Activated CD8-positive, alpha-beta memory T cell treated with anti-CD3 and anti-CD28 coated beads, Interleukin-2, amount 10 ng/mL, durations not matched to agents 7 days and 5 days (primary cell): ENCODE data around the gene SDC4. TPM values are rescaled to one million over a fixed set of nuclear protein-coding genes. Genes with fewer than 3 reads are reported as not detected.
"Not testable (repeated sequence)": the region's sequence is repeated elsewhere in the genome, so short reads cannot be mapped to it uniquely, and the experiment has no call there.

Experiments used
- ATAC-seq: fragments of 150-1000 bp; cut with Tn5 transposase; one replicate; pipeline ENCODE4 v1.10.0; 2021; ENCODE audit warnings: moderate library complexity
- CTCF ChIA-PET: fragments of 350-600 bp; sonication (Branson Sonifier 250); formaldehyde crosslinking; loops from one replicate; lab custom pipeline; 2021; ENCODE audit warnings: antibody characterized with exemption; lab: Charles Lee
- DNase-seq: peaks from one replicate; pipeline ENCODE4 v3.0.0-alpha.2; 2020
- H3K27ac Mint-ChIP-seq: one replicate; pipeline ENCODE4 v1.8.0; 2021; ENCODE audit warnings: mild to moderate bottlenecking, mixed read lengths
- H3K27me3 Mint-ChIP-seq: one replicate; pipeline ENCODE4 v1.8.0; 2021; ENCODE audit warnings: mixed read lengths
- H3K36me3 Mint-ChIP-seq: one replicate; pipeline ENCODE4 v1.8.0; 2021; ENCODE audit warnings: mild to moderate bottlenecking, mixed read lengths
- H3K4me1 Mint-ChIP-seq: one replicate; pipeline ENCODE4 v1.8.0; 2021; ENCODE audit warnings: mixed read lengths
- H3K4me3 Mint-ChIP-seq: one replicate; pipeline ENCODE4 v1.8.0; 2021; ENCODE audit warnings: mild to moderate bottlenecking, moderate library complexity, mixed read lengths
- H3K9me3 Mint-ChIP-seq: one replicate; pipeline ENCODE4 v1.8.0; 2022; ENCODE audit warnings: low read depth, mixed read lengths
- total RNA-seq, 2 experiments: library from RNA; stranded (reverse); gene quantifications; one replicate each; pipeline ENCODE4 v1.2.3, GENCODE V29; 2021

The SDC4 gene
- total RNA-seq, 2 experiments from 2014 or later = 15.0 to 50.7 TPM

GRCh38 chr20:45359406-45360148 lies 11.4 kb upstream of the SDC4 start:
- DNase-seq (no peak), ATAC-seq (no peak)
- H3K27ac Mint-ChIP-seq = no peak overlapping the region
- H3K9me3 Mint-ChIP-seq = no peaks in the 10 kb centered on the region
- H3K4me3 Mint-ChIP-seq = no peak overlapping the region
- H3K4me1 Mint-ChIP-seq = peaks cover 54% of the 10 kb centered on the region
- CTCF ChIA-PET = interaction anchor here (1.0 to 19.3 kb wide), 7 partner anchors 11 to 411 kb away, joined by 3 to 478 read pairs (median 100); partner anchors contain the start of gene SDC4
- H3K36me3 Mint-ChIP-seq = no peaks in the 10 kb centered on the region
- H3K27me3 Mint-ChIP-seq = peaks cover 3% of the 10 kb centered on the region

- ATAC-seq (no peak), DNase-seq (no peak)
- H3K27ac Mint-ChIP-seq = no peak overlapping the region
- H3K4me3 Mint-ChIP-seq = no peak overlapping the region
- H3K27me3 Mint-ChIP-seq = peaks cover 3% of the 10 kb centered on the region
- no peaks in the 10 kb centered on the region for H3K36me3 Mint-ChIP-seq
- H3K9me3 Mint-ChIP-seq = no peaks in the 10 kb centered on the region
- peaks cover 57% of the 10 kb centered on the region for H3K4me1 Mint-ChIP-seq
- CTCF ChIA-PET = interaction anchor here (1.0 to 19.3 kb wide), 6 partner anchors 11 to 412 kb away, joined by 4 to 478 read pairs (median 110); partner anchors contain the start of gene SDC4
These were observed 10.8 kb upstream of the SDC4 start for GRCh38 chr20:45359069-45359405.

DNA sequence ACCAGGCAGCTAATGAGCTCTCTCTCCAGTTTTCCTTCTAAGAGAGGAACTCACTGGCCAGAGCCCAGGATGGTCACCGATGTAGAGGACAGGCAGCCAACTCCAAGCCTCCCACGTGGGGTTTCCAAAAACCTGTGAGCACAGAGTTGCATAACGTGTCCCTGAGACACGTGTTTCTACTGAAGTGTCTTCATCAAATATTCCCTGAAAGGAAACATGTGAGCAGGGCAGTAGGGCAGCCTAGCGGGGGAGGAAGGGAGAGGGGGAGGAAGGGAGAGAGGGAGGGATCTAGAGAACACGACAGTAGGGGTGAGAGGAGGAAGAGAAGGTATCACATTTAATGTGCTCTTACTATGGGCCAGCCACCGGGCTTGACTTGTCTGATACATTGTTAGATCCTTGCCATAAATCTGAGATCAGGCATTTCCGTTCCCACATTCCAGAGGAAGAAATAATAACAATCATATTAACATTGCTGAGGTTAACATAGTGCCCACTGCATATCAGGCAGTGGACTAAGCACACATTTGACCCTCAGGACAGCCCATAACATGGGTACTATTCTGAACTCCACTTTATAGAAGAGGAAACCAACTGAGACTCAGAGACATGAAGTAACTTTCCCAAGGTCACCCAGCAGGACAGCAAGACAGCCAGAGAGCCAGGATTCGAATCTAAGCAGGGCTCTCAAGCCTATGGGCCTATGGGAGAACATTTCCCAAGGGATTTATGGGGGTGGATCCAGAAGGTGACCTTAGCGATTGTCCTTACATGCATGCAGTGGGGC lies 10.3 kb upstream of the SDC4 start:
- Mint-ChIP-seq H3K27ac (no peak overlapping the region), H3K36me3 (no peaks in the 10 kb centered on the region), H3K4me3 (no peak overlapping the region), H3K9me3 (no peaks in the 10 kb centered on the region), H3K27me3 (peaks cover 3% of the 10 kb centered on the region), H3K4me1 (peaks cover 58% of the 10 kb centered on the region)
- CTCF ChIA-PET = interaction anchor here (1.1 to 19.3 kb wide), 9 partner anchors 10 to 412 kb away, joined by 3 to 478 read pairs (median 8); no protein-coding TSS in a partner anchor
- ATAC-seq = no peak
- DNase-seq = no peak

GRCh38 chr20:45355209-45356084 lies 7.2 kb upstream of the SDC4 start:
- CTCF ChIA-PET = interaction anchor here (1.1 to 11.7 kb wide), 6 partner anchors 18 to 415 kb away, joined by 3 to 120 read pairs (median 4); no protein-coding TSS in a partner anchor
- Mint-ChIP-seq H3K4me3 (peak overlapping the region; percentile 59), H3K4me1 (peaks cover 52% of the 10 kb centered on the region), H3K27ac (peak overlapping the region; percentile 91), H3K9me3 (no peaks in the 10 kb centered on the region), H3K27me3 (no peaks in the 10 kb centered on the region), H3K36me3 (no peaks in the 10 kb centered on the region)
- DNase-seq (no peak), ATAC-seq (peak; percentile 89)

- Mint-ChIP-seq H3K27me3 (no peaks in the 10 kb centered on the region), H3K27ac (peak overlapping the region; percentile 91), H3K4me1 (peaks cover 54% of the 10 kb centered on the region), H3K4me3 (peak overlapping the region; percentile 59), H3K36me3 (no peaks in the 10 kb centered on the region), H3K9me3 (no peaks in the 10 kb centered on the region)
- ATAC-seq = no peak
- CTCF ChIA-PET = interaction anchor here (1.1 to 11.7 kb wide), 7 partner anchors 8 to 416 kb away, joined by 3 to 120 read pairs (median 4); partner anchors contain the start of gene SYS1
- DNase-seq = no peak
These were observed 6.4 kb upstream of the SDC4 start for GRCh38 chr20:45354423-45355208.

GRCh38 chr20:45353746-45354145 lies 5.5 kb upstream of the SDC4 start:
- H3K9me3 Mint-ChIP-seq = no peaks in the 10 kb centered on the region
- no peaks in the 10 kb centered on the region for H3K27me3 Mint-ChIP-seq
- no peak overlapping the region for H3K4me3 Mint-ChIP-seq
- CTCF ChIA-PET = interaction anchor here (1.1 to 11.7 kb wide), 6 partner anchors 9 to 417 kb away, joined by 3 to 120 read pairs (median 18); partner anchors contain the start of gene SYS1
- no peak for DNase-seq
- no peak for ATAC-seq
- H3K27ac Mint-ChIP-seq = peak overlapping the region; percentile 91
- H3K36me3 Mint-ChIP-seq = no peaks in the 10 kb centered on the region
- H3K4me1 Mint-ChIP-seq = peaks cover 52% of the 10 kb centered on the region

DNA sequence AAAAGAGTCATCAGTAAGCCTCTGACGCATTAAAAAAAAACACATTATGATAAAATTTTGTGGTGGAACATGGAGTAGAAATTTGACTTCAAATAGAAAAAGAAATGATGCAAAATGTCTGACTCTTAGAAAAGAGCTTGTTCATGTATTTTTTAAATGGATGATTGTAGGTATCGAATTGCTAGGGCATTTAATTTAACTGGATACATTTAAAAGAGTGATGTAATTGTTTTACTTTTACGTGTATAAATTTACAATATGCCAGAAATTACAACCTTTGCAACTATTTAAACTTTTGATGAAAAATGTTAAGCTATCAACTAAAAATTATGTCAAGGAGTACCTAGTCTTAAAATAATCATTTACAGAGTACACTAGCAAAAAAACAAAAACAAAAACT lies 4.5 kb upstream of the SDC4 start:
- H3K9me3 Mint-ChIP-seq = no peaks in the 10 kb centered on the region
- H3K4me3 Mint-ChIP-seq = no peak overlapping the region
- no peak overlapping the region for H3K27ac Mint-ChIP-seq
- ATAC-seq (no peak), DNase-seq (no peak)
- CTCF ChIA-PET = interaction anchor here (2.2 to 5.4 kb wide), 5 partner anchors 10 to 97 kb away, joined by 7 to 38 read pairs (median 9); partner anchors contain the start of gene SYS1
- H3K4me1 Mint-ChIP-seq = peaks cover 49% of the 10 kb centered on the region
- H3K36me3 Mint-ChIP-seq = no peaks in the 10 kb centered on the region
- no peaks in the 10 kb centered on the region for H3K27me3 Mint-ChIP-seq

GRCh38 chr20:45350795-45351194 lies 2.6 kb upstream of the SDC4 start:
- CTCF ChIA-PET = interaction anchor here (1.2 to 5.4 kb wide), 4 partner anchors 12 to 86 kb away, joined by 3 to 38 read pairs (median 20); partner anchors contain the start of gene SYS1
- DNase-seq, H3K4me3 Mint-ChIP-seq, H3K27me3 Mint-ChIP-seq, H3K36me3 Mint-ChIP-seq, H3K9me3 Mint-ChIP-seq, H3K27ac Mint-ChIP-seq, ATAC-seq: not testable (repeated sequence)
- peaks cover 54% of the 10 kb centered on the region for H3K4me1 Mint-ChIP-seq

- peaks cover 52% of the 10 kb centered on the region for H3K4me1 Mint-ChIP-seq
- H3K27me3 Mint-ChIP-seq = no peaks in the 10 kb centered on the region
- CTCF ChIA-PET = interaction anchor here (1.2 to 4.7 kb wide), 2 partner anchors 13 to 31 kb away, joined by 3 to 38 read pairs; partner anchors contain the start of gene SYS1
- DNase-seq (no peak), ATAC-seq (no peak)
- no peaks in the 10 kb centered on the region for H3K36me3 Mint-ChIP-seq
- no peak overlapping the region for H3K27ac Mint-ChIP-seq
- no peaks in the 10 kb centered on the region for H3K9me3 Mint-ChIP-seq
- no peak overlapping the region for H3K4me3 Mint-ChIP-seq
These were observed 2.0 kb upstream of the SDC4 start for GRCh38 chr20:45350217-45350616.

GRCh38 chr20:45347297-45347935 lies 808 bp downstream of the SDC4 start:
- H3K4me1 Mint-ChIP-seq = peaks cover 44% of the 10 kb centered on the region
- CTCF ChIA-PET = interaction anchor here (0.9 to 4.3 kb wide), 15 partner anchors 9 to 423 kb away, joined by 3 to 39 read pairs (median 4); partner anchors contain the start of genes PIGT and SYS1
- no peaks in the 10 kb centered on the region for H3K27me3 Mint-ChIP-seq
- ATAC-seq (no peak), DNase-seq (no peak)
- peak overlapping the region; percentile 67 for H3K27ac Mint-ChIP-seq
- no peaks in the 10 kb centered on the region for H3K9me3 Mint-ChIP-seq
- peak overlapping the region; percentile 77 for H3K4me3 Mint-ChIP-seq
- no peaks in the 10 kb centered on the region for H3K36me3 Mint-ChIP-seq

DNA sequence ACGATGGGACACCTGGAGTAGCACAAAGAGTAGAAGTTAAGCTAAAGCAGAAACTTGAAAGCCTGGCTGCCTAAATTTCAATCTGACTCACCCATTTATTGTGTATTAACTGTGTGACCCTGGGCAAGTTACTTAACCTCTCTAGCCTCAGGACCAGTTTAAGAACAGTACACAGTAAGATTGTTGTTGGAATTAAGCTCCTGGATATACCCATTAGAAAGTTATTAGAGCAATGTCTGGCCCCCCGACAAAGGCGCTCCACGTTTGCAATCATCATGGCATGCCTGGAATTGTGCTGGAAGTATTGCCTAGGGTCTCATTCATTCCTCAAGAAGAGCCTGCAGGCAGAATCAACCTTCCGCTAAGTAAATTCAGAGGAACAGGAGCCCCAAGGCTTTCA lies 1.4 kb downstream of the SDC4 start:
- Mint-ChIP-seq H3K4me1 (peaks cover 44% of the 10 kb centered on the region), H3K4me3 (peak overlapping the region; percentile 77), H3K36me3 (no peaks in the 10 kb centered on the region), H3K27ac (no peak overlapping the region), H3K9me3 (no peaks in the 10 kb centered on the region), H3K27me3 (no peaks in the 10 kb centered on the region)
- no peak for ATAC-seq
- CTCF ChIA-PET = interaction anchor here (0.9 to 4.3 kb wide), 14 partner anchors 10 to 424 kb away, joined by 3 to 39 read pairs (median 5); partner anchors contain the start of gene SYS1
- no peak for DNase-seq
